ENCODE data around the gene KEAP1. TPM values are rescaled to one million over a fixed set of nuclear protein-coding genes. Genes with fewer than 3 reads are reported as not detected.
A peak's percentile ranks its signal among the peaks of the same experiment; 100 is the strongest.

The KEAP1 gene
- total and polyA plus RNA-seq, 2 of the 13 experiments (the other 11 are each of a cell fraction or from before 2014, with no cell fraction given), result 56.7 to 72.9 TPM

DNA sequence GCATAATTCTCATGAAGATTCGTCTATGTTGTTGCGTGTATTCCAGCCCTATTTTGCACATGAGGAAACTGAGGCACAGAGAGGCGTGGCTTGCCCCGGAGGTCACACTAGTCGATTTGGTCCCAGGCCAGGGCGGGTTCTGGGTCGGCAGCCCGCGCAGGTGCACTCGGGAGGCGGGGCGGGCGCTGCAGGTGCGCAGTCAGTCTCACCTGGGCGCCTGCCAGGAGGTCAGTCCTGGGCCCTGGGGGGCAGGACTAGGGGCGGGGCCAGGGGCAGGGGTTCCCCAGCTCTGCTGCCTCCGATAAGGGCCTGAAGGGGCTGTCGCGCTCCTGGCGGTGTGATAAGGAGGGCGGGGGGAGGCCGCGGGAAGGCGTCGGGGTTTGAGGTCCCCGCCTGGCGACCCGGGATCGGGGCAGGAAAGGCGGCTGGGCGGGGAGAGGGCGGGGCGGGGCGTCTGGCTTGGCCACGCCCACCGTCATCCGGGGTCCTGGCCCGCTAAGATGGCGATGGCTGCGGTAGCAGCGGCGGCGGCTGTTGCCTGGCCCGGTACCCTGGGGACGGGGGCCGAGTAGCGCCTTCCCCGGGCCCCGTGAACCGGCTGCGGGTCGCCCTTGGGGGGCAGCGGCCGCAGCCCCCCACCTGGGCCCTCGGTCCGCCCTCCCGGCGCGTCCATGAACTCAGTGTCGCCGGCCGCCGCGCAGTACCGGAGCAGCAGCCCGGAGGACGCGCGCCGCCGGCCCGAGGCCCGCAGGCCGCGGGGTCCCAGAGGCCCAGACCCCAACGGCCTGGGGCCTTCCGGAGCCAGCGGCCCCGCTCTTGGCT is 40.5 kb upstream of the KEAP1 start, which contains the start of gene ATG4D:
Gene ATG4D, plus strand, starts transcription at position 485 of the 822 bp plus-strand sequence. Its CDS starts 187 bp downstream, at position 672.
- intact Hi-C loops (cut with micrococcal nuclease; ENCODE audit: unreplicated experiment) (no loop called here), in situ Hi-C loops (cut with HindIII; ENCODE audit: extremely low pct_ligation_motif_present, low pct_unique_long_range_greater_than_20kb) (no loop called here)
- ChIA-PET POLR2A (interaction anchor here (1.0 kb wide), 1 partner anchor 10 kb away, joined by 4 read pairs; no protein-coding TSS in a partner anchor), CTCF (ENCODE audit: low intra/inter-chr PET ratio, low total read pairs) (no interaction called here)
- under 1% methylated on average over 17 of the region's 79 CpGs for WGBS (ENCODE audit: low lambda C conversion rate)
- H3K4me2 ChIP-seq (ENCODE audit: low read depth, low read length), result peak within 1 kb of the TSS; percentile 74
- BruUV-seq (replicated peaks), result no TSS peak
- H3K4me3 ChIP-seq (replicated peaks in 1 of 3; ENCODE audit: insufficient read depth in 1 of 3, low read depth in 2 of 3, low read length in 3 of 3), result peak within 1 kb of the TSS; percentile 78 to 98 (median 89)
- H4K20me1 ChIP-seq (ENCODE audit: insufficient read depth, low read length), result no peaks in the 10 kb centered on the region
- FAIRE-seq (no peak), DNase-seq (ENCODE audit: low spot score) (peak; percentile 41), ATAC-seq (peak; percentile 85)
- H3K9me3 ChIP-seq (ENCODE audit: low read length), result no peaks in the 10 kb centered on the region
- 0 out of 5 replicates have a peak, but pooled peaks cover 0 to 4% of the 10 kb centered on the region in 2 experiments for H3K27me3 ChIP-seq (ENCODE audit: control insufficient read depth in 1 of 2, insufficient read depth in 2 of 2, low read length in 2 of 2)
- H3K36me3 ChIP-seq (replicated peaks in 1 of 2; ENCODE audit: control insufficient read depth in 1 of 2, insufficient read depth in 2 of 2, low read length in 2 of 2), result peaks cover 2 to 12% of the 10 kb centered on the region in 2 experiments; a peak in 3 of 5 replicates
- no peak within 1 kb of the TSS for H2AFZ ChIP-seq (ENCODE audit: low read length)
- no peaks in the 10 kb centered on the region for H3K79me2 ChIP-seq (ENCODE audit: insufficient read depth, low read length)
- H3K27ac ChIP-seq (ENCODE audit: extremely low read length, insufficient read depth, low read length), result peak within 1 kb of the TSS; percentile 76
- H3K9ac ChIP-seq (ENCODE audit: insufficient read depth, low read depth, low read length), result peak within 1 kb of the TSS; percentile 91
- H3K4me1 ChIP-seq (ENCODE audit: insufficient read depth, low read length), result peaks cover 17% of the 10 kb centered on the region
- TF ChIP-seq ETV6 (CRISPR knock-in tag; conservative IDR thresholded peaks at IDR 0.05) (0 out of 2 replicates have a peak, but pooled peaks have one; percentile 59), ZNF17 (CRISPR knock-in tag; IDR thresholded peaks at IDR 0.05) (no peak), KLF11 (CRISPR knock-in tag; IDR thresholded peaks at IDR 0.05) (no peak), POLR2AphosphoS5 (IDR thresholded peaks at IDR 0.05; ENCODE audit: low read depth, low read length) (peak; percentile 59), ZNF430 (CRISPR knock-in tag; IDR thresholded peaks at IDR 0.05) (0 out of 2 replicates have a peak, but pooled peaks have one; percentile 34), THAP11 (CRISPR knock-in tag; IDR thresholded peaks at IDR 0.05) (0 out of 2 replicates have a peak, but pooled peaks have one; percentile 14), NCOR1 (IDR thresholded peaks at IDR 0.05; ENCODE audit: borderline replicate concordance, low read length) (peak; percentile 19; the same call in 1 of the 2 replicates), ZNF501 (CRISPR knock-in tag; IDR thresholded peaks at IDR 0.05) (0 out of 2 replicates have a peak, but pooled peaks have one; percentile 53), NR2C2 (CRISPR knock-in tag; IDR thresholded peaks at IDR 0.05; ENCODE audit: borderline replicate concordance) (peak; percentile 55), REPIN1 (CRISPR knock-in tag; IDR thresholded peaks at IDR 0.05; ENCODE audit: borderline replicate concordance, low read depth) (0 out of 2 replicates have a peak, but pooled peaks have one; percentile 21), ZMYM4 (CRISPR knock-in tag; IDR thresholded peaks at IDR 0.05) (0 out of 2 replicates have a peak, but pooled peaks have one; percentile 10), SIN3B (IDR thresholded peaks at IDR 0.05; ENCODE audit: low read length) (no peak), ZNF607 (CRISPR knock-in tag; IDR thresholded peaks at IDR 0.05; ENCODE audit: borderline replicate concordance) (peak; percentile 78), XRCC5 (optimal IDR thresholded peaks at IDR 0.05; ENCODE audit: low read length) (no peak), ASH2L (IDR thresholded peaks at IDR 0.05; ENCODE audit: insufficient read length, low read depth, low read length) (peak; percentile 40), EEA1 (CRISPR knock-in tag; IDR thresholded peaks at IDR 0.05; ENCODE audit: borderline replicate concordance) (0 out of 2 replicates have a peak, but pooled peaks have one; percentile 0), RAD21 (CRISPR knock-in tag; IDR thresholded peaks at IDR 0.05) (peak; percentile 24; the same call in 1 of the 2 replicates), ZBTB7A (CRISPR knock-in tag; IDR thresholded peaks at IDR 0.05) (no peak), RBM39 (IDR thresholded peaks at IDR 0.05; ENCODE audit: low read depth, low read length, poor library complexity, severe bottlenecking) (peak; percentile 31)
- TF ChIP-seq, protein P1, sequence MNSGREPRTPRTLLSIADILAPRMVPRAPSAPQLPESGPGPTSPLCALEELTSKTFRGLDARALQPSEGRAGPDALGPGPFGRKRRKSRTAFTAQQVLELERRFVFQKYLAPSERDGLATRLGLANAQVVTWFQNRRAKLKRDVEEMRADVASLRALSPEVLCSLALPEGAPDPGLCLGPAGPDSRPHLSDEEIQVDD (CRISPR knock-in tag; IDR thresholded peaks at IDR 0.05; ENCODE audit: borderline replicate concordance), result 0 out of 2 replicates have a peak, but pooled peaks have one; percentile 40
- TF ChIP-seq, protein P2, sequence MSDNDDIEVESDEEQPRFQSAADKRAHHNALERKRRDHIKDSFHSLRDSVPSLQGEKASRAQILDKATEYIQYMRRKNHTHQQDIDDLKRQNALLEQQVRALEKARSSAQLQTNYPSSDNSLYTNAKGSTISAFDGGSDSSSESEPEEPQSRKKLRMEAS (IDR thresholded peaks at IDR 0.05), result peak; percentile 7; the same call in 1 of the 2 replicates

All from HepG2 (cell line).